Activated B cell treated with CpG ODN at 0.5 μM for 24 hours (primary cell): ENCODE measurements around the gene PKD1. TPM values are rescaled to one million over a fixed set of nuclear protein-coding genes. Genes with fewer than 3 reads are reported as not detected.

ENCODE experiments used
- ATAC-seq: fragments of 200-7000 bp; cut with Tn5 transposase; one replicate; pipeline ENCODE4 v1.10.0; 2021; ENCODE audit warnings: low read depth, mild to moderate bottlenecking, moderate library complexity
- CTCF ChIA-PET: fragments of 350-600 bp; sonication (Branson Sonifier 250); formaldehyde crosslinking; loops from one replicate; lab custom pipeline; 2021; ENCODE audit warnings: antibody characterized with exemption; lab: Charles Lee
- POLR2A ChIA-PET: fragments of 350-600 bp; sonication (Branson Sonifier 250); formaldehyde crosslinking; loops from one replicate; lab custom pipeline; 2021; ENCODE audit warnings: antibody characterized with exemption; lab: Charles Lee
- DNase-seq: peaks from one replicate; pipeline ENCODE4 v3.0.0; 2022
- H3K27ac Mint-ChIP-seq: one replicate; pipeline ENCODE4 v1.8.0; 2020; ENCODE audit warnings: mixed read lengths
- H3K27me3 Mint-ChIP-seq: one replicate; pipeline ENCODE4 v1.8.0; 2021; ENCODE audit warnings: mixed read lengths
- H3K36me3 Mint-ChIP-seq: one replicate; pipeline ENCODE4 v1.8.0; 2021; ENCODE audit warnings: low read depth, mixed read lengths
- H3K4me1 Mint-ChIP-seq: one replicate; pipeline ENCODE4 v1.8.0; 2021; ENCODE audit warnings: mixed read lengths
- H3K4me3 Mint-ChIP-seq: one replicate; pipeline ENCODE4 v1.8.0; 2020; ENCODE audit warnings: mild to moderate bottlenecking, mixed read lengths
- H3K9me3 Mint-ChIP-seq: one replicate; pipeline ENCODE4 v1.8.0; 2020; ENCODE audit warnings: mixed read lengths
- CTCF ChIP-seq: fragments of 200-600 bp; IDR thresholded peaks from one replicate; pipeline ENCODE4 v1.8.0; 2022; ENCODE audit warnings: antibody characterized with exemption, mild to moderate bottlenecking
- intact Hi-C: fragments of 100-400 bp; cut with micrococcal nuclease; formaldehyde crosslinking; loops from one replicate; pipeline ENCODE4 v1.15.1; 2024
- total RNA-seq: library from RNA; stranded (reverse); gene quantifications from 2 replicates; pipeline ENCODE4 v1.2.3, GENCODE V29; 2022

The PKD1 gene
- total RNA-seq, 1 donor from 2014 or later, result 84.2 TPM

GRCh38 chr16:2054543-2055245 lies 81.0 kb downstream of the PKD1 start:
- no peak for TF ChIP-seq CTCF
- H3K4me3 Mint-ChIP-seq, result no peak overlapping the region
- H3K36me3 Mint-ChIP-seq, result peaks cover 62% of the 10 kb centered on the region
- H3K27ac Mint-ChIP-seq, result no peak overlapping the region
- ATAC-seq (no peak), DNase-seq (no peak)
- no peaks in the 10 kb centered on the region for H3K9me3 Mint-ChIP-seq
- intact Hi-C loops, result no loop called here
- no peaks in the 10 kb centered on the region for H3K4me1 Mint-ChIP-seq
- CTCF ChIA-PET, result no interaction called here
- H3K27me3 Mint-ChIP-seq, result no peaks in the 10 kb centered on the region
- POLR2A ChIA-PET, result no interaction called here

GRCh38 chr16:2053897-2054296 lies 81.8 kb downstream of the PKD1 start:
- intact Hi-C loops, result no loop called here
- H3K4me3 Mint-ChIP-seq, result no peak overlapping the region
- H3K4me1 Mint-ChIP-seq, result peaks cover 3% of the 10 kb centered on the region
- no peaks in the 10 kb centered on the region for H3K27me3 Mint-ChIP-seq
- ChIA-PET CTCF (no interaction called here), POLR2A (no interaction called here)
- ATAC-seq, result no peak
- no peaks in the 10 kb centered on the region for H3K9me3 Mint-ChIP-seq
- peaks cover 62% of the 10 kb centered on the region for H3K36me3 Mint-ChIP-seq
- no peak for DNase-seq
- no peak for TF ChIP-seq CTCF
- H3K27ac Mint-ChIP-seq, result no peak overlapping the region

- no peak overlapping the region for H3K4me3 Mint-ChIP-seq
- TF ChIP-seq CTCF, result no peak
- CTCF ChIA-PET, result no interaction called here
- intact Hi-C loops, result no loop called here
- peaks cover 10% of the 10 kb centered on the region for H3K4me1 Mint-ChIP-seq
- H3K27ac Mint-ChIP-seq, result no peak overlapping the region
- no peaks in the 10 kb centered on the region for H3K9me3 Mint-ChIP-seq
- no peak for ATAC-seq
- DNase-seq, result no peak
- peaks cover 57% of the 10 kb centered on the region for H3K36me3 Mint-ChIP-seq
- no peaks in the 10 kb centered on the region for H3K27me3 Mint-ChIP-seq
- POLR2A ChIA-PET, result no interaction called here
Observed at GRCh38 chr16:2053211-2053610, 82.5 kb downstream of the PKD1 start.

GRCh38 chr16:2048116-2048543 lies 87.6 kb downstream of the PKD1 start:
- ATAC-seq, result no peak
- peak overlapping the region; percentile 66 for H3K27ac Mint-ChIP-seq
- ChIA-PET CTCF (interaction anchor here (0.7 to 1.2 kb wide), 2 partner anchors 44 to 91 kb away, joined by 4 to 5 read pairs; no protein-coding TSS in a partner anchor), POLR2A (interaction anchor here (0.6 to 1.9 kb wide), 12 partner anchors 15 to 484 kb away, joined by 3 to 30 read pairs (median 4); partner anchors contain the start of genes MLST8, NHERF2, RPS2 and TRAF7)
- H3K36me3 Mint-ChIP-seq, result peaks cover 24% of the 10 kb centered on the region
- peaks cover 24% of the 10 kb centered on the region for H3K4me1 Mint-ChIP-seq
- no peak for TF ChIP-seq CTCF
- intact Hi-C loops, result loop anchor here (5.0 kb wide), 1 partner anchor 74 kb away; no protein-coding TSS in a partner anchor
- no peaks in the 10 kb centered on the region for H3K9me3 Mint-ChIP-seq
- H3K27me3 Mint-ChIP-seq, result no peaks in the 10 kb centered on the region
- no peak for DNase-seq
- peak overlapping the region; percentile 89 for H3K4me3 Mint-ChIP-seq

- ChIA-PET POLR2A (interaction anchor here (0.6 to 1.9 kb wide), 14 partner anchors 10 to 485 kb away, joined by 3 to 30 read pairs (median 4); partner anchors contain the start of genes MLST8, NHERF2, RPS2 and TRAF7), CTCF (interaction anchor here (0.7 to 1.2 kb wide), 2 partner anchors 44 to 92 kb away, joined by 4 to 5 read pairs; no protein-coding TSS in a partner anchor)
- peak within 1 kb of the TSS; percentile 66 for H3K27ac Mint-ChIP-seq
- peaks cover 21% of the 10 kb centered on the region for H3K36me3 Mint-ChIP-seq
- peaks cover 24% of the 10 kb centered on the region for H3K4me1 Mint-ChIP-seq
- peak; percentile 95 for ATAC-seq
- intact Hi-C loops, result loop anchor here (1.0 to 5.0 kb wide), 5 partner anchors 24 to 158 kb away; partner anchors contain the start of genes MLST8, NDUFB10 and ZNF598
- peak; percentile 93 for DNase-seq
- no peaks in the 10 kb centered on the region for H3K9me3 Mint-ChIP-seq
- TF ChIP-seq CTCF, result no peak
- H3K4me3 Mint-ChIP-seq, result peak within 1 kb of the TSS; percentile 89
- no peaks in the 10 kb centered on the region for H3K27me3 Mint-ChIP-seq
Observed at GRCh38 chr16:2047330-2048115, 88.2 kb downstream of the PKD1 start, which contains the start of the genes NTHL1 and TSC2. Gene NTHL1, minus strand, starts transcription at chr16:2047834. Its CDS starts 11 bp downstream, at chr16:2047823. Gene TSC2, plus strand, starts transcription at chr16:2047985. Its CDS starts 631 bp downstream, at chr16:2048616.
